ENCODE measurements around the gene ITPK1.

ITPK1 gene

GRCh38 chr14:92890830-92891588 is 224.7 kb downstream of the ITPK1 start:
- no peak for DNase-seq (ENCODE audit: low read depth)

DNA sequence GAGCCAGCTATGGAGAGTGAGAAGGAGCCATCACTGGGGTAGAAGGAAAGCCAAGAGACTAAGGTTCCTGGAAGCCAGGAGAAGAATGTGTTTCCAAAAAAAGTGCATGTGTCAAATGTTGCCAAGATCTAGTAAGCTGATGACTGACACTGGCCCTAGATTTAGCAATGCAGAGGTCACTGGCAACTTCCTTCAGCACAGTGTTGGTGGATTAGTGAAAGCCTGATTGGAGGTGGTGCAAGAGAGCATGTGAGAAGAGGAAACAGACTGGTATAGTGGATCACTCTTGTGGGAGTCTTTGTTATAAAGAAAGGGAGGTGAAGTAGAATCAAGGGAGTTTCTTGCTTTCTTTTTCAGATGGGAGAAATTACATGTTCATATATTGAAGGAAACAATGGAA is 226.8 kb downstream of the ITPK1 start:
- DNase-seq (ENCODE audit: low read depth): no peak

DNA sequence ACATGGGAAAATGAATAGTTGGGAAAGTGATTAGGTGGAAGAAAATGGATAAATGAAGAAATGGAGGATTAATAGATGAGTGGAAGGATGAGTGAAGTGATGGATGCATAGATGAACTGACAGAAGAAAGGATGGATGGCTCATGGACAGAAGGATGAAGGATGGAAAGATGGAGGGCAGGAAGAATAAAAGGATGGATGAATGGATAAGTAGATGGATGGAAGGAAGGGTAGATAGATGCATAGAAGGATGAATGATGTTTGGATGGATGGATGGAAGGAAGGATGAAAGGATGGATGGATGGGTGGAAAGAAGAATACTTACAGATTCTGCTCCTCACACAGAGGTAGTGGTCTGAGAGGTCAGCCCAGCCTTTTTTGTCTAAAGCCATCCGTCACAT is 228.6 kb downstream of the ITPK1 start:
- DNase-seq (ENCODE audit: low read depth): no peak
